Activated T-cell treated with anti-CD3 and anti-CD28 coated beads for 1 hour (primary cell): ENCODE results near the gene RPH3AL.
"Not testable (repeated sequence)": the region's sequence is repeated elsewhere in the genome, so short reads cannot be mapped to it uniquely, and the experiment has no call there.

ENCODE experiments used
- DNase-seq: peaks from one replicate; pipeline ENCODE4 v3.0.0-alpha.2; 2020; ENCODE audit warnings: low read depth

RPH3AL gene

GRCh38 chr17:200586-200985 is 152.0 kb downstream of the RPH3AL start:
- DNase-seq: no peak

- DNase-seq: no peak
These were observed 152.6 kb downstream of the RPH3AL start for GRCh38 chr17:199806-200545.

- DNase-seq: no peak
These were observed 153.4 kb downstream of the RPH3AL start for GRCh38 chr17:199191-199604.

GRCh38 chr17:198225-198624 is 154.4 kb downstream of the RPH3AL start:
- not testable (repeated sequence) for DNase-seq

GRCh38 chr17:197352-197751 is 155.3 kb downstream of the RPH3AL start:
- no peak for DNase-seq

- no peak for DNase-seq
These were observed 157.6 kb downstream of the RPH3AL start for GRCh38 chr17:194828-195602.

GRCh38 chr17:193841-194806 is 158.5 kb downstream of the RPH3AL start:
- DNase-seq: no peak

GRCh38 chr17:193426-193810 is 159.2 kb downstream of the RPH3AL start:
- no peak for DNase-seq

- DNase-seq: no peak
These were observed 159.8 kb downstream of the RPH3AL start for GRCh38 chr17:192666-193425.

- no peak for DNase-seq
These were observed 163.2 kb downstream of the RPH3AL start for GRCh38 chr17:189444-189843.

GRCh38 chr17:187130-187529 is 165.5 kb downstream of the RPH3AL start:
- no peak for DNase-seq

- DNase-seq: no peak
These were observed 167.0 kb downstream of the RPH3AL start for GRCh38 chr17:185445-186138.

GRCh38 chr17:183021-183420 is 169.6 kb downstream of the RPH3AL start:
- no peak for DNase-seq

- no peak for DNase-seq
These were observed 170.4 kb downstream of the RPH3AL start for GRCh38 chr17:182050-182751.

GRCh38 chr17:181245-182049 is 171.2 kb downstream of the RPH3AL start, which contains the start of gene DOC2B:
TSS of gene DOC2B (minus strand) at chr17:181650. CDS start at chr17:181479, 171 bp downstream.
- no peak for DNase-seq

- no peak for DNase-seq
These were observed 172.0 kb downstream of the RPH3AL start for GRCh38 chr17:180381-181244.

- DNase-seq: no peak
These were observed 172.7 kb downstream of the RPH3AL start for GRCh38 chr17:179781-180380.

GRCh38 chr17:179066-179432 is 173.6 kb downstream of the RPH3AL start:
- DNase-seq: no peak
